GM18858 (cell line): ENCODE measurements around the gene CIITA.
A peak's percentile ranks its signal among the peaks of the same experiment; 100 is the strongest.

Source experiments
- ATAC-seq: cut with Tn5 transposase; IDR thresholded peaks from one replicate; pipeline ENCODE4 v1.9.1; 2021; ENCODE audit not compliant: unreplicated experiment

Gene CIITA

DNA sequence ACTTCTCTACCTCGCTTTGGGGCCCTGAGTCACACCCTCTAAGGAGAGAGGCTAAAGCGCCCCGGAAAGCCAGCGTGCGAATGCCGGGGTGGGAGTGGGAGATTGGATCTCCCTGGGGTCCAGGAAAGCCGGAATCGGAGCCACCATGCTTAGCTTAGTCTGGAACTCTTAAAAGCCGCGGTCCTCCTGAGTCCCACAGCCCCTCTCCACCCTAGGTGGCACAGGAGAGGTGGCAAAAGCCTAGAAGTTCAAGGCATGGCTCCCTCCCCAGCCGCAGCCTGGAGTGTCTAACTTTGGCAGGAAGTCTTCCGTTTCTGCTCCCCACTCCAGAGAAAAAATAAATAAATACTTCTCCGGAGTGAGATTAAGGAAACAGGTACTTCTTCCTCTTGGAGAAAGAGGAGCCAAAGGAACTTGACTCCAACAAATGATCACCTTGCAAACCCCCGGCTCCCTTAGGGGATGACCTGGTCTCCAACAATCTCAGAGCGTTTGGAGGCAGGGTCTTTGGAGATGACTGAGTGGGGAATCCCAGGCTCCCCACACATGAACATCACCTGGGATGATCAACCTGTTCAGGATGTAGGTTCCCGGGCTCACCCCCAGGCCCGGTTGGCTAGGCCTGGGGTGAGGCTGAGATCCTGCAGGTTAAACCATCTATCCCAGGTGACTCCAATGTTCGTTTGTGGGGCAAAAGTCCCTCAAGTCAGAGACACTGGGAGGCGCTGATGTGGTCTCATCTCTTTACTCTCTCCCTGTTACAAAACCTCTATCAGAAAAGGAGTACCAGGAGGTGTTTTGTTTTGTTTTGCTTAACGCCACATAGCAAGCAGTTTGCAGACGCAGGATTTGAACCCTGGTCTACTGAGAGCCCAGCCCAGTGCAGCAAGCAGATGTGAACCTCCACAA is 2.9 kb downstream of the CIITA start:
- no peak for ATAC-seq

DNA sequence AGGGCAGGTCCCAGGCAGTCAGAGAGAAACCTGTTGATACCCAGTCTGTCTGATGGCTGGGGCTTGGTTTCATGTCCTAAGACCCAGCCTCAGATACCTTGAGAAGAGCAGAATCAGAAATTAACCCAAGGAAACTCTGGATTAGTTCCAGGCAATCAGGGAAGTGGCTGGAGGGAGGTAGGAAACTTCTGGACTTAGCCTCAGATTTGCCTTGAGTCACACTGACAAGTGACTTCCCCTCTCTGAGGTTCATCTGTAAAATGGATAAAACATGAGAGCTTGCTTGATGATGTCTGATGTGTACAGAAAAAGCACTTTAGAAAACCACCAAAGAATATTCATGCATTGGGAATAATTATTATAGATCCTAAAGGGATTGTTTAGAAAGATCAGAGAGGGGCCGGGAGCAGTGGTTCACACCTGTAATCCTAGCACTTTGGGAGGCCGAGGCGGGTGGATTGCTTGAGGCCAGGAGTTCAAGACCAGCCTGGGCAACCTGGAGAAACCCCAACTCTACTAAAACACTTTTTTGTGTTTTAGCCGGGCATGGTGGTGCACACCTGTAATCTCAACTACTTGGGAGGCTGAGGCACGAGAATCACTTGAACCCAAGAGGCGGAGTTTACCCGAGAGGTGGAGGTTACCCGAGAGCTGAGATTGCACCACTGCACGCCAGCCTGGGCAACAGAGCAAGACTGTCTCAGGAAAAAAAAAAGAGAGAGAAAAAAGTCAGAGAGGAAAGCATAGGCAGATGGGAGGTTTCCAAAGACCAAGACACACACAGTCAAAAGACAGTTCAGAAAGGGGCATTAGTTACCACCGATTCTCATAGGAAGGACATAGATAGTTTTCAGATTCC is 3.8 kb downstream of the CIITA start:
- ATAC-seq, result no peak

- ATAC-seq, result no peak
Measured at GRCh38 chr16:10881479-10882030, 4.6 kb downstream of the CIITA start.

DNA sequence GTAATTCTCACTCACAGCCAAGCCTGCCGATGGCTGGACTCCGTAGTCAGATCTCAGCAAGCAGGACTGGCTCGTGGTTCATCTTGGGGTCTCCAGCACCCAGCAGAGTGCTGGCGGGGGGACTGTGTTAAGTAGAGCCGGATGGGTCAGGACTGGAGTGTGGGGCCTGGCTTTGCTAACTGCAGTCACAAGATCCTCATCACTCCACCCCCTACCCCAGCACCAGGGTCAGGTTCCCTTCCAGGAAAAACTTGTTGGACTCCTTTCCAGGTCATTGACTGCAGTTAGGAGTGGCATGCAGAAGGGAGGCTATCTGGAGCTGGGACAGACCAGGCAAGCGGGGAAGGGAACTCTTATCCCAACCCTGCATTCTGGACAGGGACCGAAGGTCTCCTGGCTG is 6.0 kb downstream of the CIITA start:
- no peak for ATAC-seq

DNA sequence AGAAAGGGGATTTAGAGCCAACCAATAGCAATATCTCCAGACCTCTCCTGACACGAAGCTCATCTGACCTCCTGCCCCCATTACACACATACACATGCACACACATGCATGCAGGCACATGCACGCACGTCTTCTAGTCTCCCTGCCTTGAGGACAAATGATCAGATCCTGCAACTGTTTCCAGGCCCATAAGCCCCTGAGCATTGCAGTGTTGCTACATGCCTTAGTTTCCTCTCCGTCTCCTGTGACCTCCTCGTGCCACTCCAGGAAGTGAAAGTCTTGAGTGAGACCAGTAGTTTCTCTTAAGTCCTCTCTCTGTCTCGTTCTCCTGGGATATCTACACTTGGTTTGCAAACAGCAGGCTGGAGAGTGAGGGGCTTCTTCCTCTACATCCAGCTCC is 8.2 kb downstream of the CIITA start:
- no peak for ATAC-seq

DNA sequence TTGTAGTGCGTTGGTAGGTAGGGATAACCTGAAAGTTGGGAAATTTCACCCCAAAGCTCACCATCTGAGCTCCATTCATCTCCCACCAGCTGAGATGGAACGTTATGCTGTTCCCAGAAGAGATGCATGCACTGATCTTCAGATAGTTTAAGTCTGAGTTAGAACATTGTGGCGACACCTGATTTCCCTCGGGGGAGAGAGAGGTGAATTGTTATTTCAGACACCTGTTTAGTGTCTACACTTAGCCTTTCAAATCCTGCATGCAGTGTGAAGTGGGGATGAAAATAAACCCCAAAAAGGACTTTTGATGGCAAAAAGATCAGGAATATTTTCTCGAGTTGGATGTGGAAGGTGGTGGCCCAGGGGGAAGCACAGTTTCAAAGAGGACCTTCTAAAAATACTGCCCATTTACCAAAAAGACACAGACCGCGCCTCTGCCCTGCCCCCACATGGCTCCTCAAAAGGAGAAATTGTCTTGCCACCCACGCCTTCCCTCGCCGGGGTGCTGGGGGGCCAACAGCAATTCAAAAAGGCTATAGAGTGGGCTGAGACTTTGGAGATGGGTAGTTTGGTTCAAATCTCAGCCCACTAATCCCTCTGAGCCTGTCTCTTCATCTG is 11.4 kb downstream of the CIITA start:
- no peak for ATAC-seq

- ATAC-seq, result no peak
Measured at GRCh38 chr16:10889855-10890254, 12.9 kb downstream of the CIITA start.

- no peak for ATAC-seq
Measured at GRCh38 chr16:10892782-10893318, 15.8 kb downstream of the CIITA start.

DNA sequence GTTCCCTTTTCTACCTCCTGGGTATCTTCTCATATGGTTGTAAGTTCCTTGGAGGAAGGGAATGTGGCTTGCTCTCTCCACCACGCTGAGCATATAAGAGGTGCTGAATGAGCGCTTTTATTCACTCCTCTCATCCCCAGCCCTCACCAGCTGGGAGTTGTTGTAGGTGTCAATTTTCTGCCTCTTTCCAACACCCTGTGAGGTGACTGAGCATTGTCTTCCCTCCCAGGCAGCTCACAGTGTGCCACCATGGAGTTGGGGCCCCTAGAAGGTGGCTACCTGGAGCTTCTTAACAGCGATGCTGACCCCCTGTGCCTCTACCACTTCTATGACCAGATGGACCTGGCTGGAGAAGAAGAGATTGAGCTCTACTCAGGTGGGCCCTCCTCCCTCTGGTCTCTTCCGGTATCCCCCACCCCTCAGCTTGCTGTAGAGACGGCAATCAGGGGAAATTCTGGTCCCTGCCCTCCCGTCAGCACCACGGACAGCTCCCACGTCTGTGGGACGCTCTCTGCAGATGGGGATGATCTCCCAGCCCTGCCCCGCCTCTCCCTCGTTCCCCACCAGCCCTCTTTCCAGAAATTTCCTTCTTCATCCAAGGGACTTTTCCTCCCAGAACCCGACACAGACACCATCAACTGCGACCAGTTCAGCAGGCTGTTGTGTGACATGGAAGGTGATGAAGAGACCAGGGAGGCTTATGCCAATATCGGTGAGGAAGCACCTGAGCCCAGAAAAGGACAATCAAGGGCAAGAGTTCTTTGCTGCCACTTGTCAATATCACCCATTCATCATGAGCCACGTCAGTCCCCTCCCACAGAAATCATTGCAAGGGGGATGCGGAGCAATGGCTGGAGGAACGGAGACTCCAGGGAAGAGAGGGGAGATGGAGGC is 18.3 kb downstream of the CIITA start:
- ATAC-seq, result no peak

DNA sequence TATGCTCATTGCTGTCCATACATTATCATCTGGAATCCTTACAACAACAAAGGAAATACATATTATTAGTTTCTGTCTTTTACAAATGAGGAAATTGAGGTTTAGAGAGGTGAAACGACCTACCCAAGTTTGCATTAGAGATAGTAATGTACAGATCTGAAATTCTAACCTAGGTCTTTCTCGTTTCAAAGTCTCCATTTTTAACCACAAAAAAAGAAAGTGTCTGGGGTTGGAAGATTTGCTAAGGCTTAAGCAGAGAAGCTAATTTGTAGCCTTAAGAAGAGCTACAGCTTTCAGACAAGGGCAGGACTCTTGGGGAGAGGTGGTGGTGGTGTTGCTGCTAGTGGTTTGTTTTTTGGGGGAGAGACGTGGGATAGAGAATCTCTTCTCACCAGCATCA is 19.2 kb downstream of the CIITA start:
- no peak for ATAC-seq

DNA sequence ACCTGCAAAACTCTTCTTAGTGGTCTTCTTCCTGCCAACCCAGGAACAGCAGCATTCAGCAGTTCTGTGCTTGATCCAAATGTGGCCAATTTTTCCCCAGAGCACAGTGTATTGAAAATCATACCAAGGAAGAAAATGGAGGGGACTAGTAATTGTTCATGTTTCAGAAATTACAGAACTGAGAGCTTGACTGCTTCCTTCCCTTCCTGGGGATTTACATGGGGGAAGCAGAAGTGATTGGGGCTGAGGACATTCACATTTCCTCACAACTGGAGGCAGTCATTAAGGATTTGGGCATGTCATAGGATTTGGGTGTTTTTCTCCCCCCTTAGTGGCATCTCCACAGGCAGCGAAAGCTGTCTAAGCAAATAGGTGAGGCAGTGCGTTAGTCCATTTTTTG is 19.7 kb downstream of the CIITA start:
- ATAC-seq, result no peak

DNA sequence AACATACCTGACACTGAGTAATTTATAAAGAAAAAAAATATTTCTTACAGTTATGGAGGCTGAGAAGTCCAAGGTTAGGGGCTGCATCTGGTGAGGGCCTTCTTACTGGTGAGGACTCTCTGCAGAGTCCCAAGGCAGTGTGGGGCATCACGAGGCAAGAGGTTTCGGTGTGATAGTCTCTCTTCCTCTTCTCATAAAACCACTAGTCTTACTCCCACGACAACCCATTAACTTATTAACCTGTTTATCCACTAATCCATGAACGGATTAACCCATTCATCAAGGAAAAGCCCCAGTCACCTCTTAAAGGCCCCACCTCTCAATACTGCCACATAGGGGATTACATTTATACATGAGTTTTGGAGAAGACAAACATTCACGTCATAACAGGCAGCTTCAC is 20.1 kb downstream of the CIITA start:
- ATAC-seq, result peak; percentile 61

- no peak for ATAC-seq
Measured at GRCh38 chr16:10902999-10903398, 26.0 kb downstream of the CIITA start.

GRCh38 chr16:10906482-10906881 is 29.5 kb downstream of the CIITA start:
- no peak for ATAC-seq

GRCh38 chr16:10906914-10907756 is 30.1 kb downstream of the CIITA start:
- no peak for ATAC-seq

- ATAC-seq, result no peak
Measured at GRCh38 chr16:10907757-10908045, 30.7 kb downstream of the CIITA start.

DNA sequence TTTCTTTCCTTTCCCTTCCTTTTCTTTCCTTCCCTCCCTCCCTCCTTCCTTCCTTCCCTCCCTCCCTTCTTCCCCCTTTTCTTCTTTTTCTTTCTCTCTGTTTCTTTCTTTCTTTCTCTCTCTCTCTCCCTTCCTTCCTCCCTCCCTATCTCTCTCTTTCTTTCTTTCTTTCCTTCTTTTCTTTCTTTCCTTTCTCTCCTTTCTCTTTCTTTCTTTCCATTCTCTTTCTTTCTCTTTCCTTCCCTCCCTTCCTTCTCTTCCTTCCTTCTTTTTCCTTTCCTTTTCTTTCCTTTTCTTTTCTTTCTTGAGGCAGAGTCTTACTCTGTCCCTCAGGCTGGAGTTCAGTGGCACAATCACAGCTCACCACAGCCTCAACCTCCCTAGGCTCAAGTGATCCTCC is 34.3 kb downstream of the CIITA start:
- no peak for ATAC-seq

DNA sequence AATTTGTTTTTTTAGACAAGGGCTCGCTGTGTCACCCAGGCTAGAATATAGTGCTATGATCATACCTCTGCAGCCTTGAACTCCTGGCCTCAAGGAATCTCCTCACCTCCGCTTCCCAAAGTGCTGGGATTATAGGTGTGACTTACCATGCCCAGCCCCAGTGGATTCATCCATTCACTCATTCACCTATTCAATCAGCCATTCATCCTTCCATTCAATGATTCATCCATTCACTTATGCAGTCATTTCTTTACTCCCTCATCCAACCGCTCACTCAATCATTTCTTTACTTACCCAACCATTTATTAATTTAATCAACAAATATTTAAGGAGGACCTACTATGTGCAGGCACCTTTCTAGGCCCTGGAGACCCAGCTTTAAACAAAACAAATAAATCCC is 39.5 kb downstream of the CIITA start:
- no peak for ATAC-seq

DNA sequence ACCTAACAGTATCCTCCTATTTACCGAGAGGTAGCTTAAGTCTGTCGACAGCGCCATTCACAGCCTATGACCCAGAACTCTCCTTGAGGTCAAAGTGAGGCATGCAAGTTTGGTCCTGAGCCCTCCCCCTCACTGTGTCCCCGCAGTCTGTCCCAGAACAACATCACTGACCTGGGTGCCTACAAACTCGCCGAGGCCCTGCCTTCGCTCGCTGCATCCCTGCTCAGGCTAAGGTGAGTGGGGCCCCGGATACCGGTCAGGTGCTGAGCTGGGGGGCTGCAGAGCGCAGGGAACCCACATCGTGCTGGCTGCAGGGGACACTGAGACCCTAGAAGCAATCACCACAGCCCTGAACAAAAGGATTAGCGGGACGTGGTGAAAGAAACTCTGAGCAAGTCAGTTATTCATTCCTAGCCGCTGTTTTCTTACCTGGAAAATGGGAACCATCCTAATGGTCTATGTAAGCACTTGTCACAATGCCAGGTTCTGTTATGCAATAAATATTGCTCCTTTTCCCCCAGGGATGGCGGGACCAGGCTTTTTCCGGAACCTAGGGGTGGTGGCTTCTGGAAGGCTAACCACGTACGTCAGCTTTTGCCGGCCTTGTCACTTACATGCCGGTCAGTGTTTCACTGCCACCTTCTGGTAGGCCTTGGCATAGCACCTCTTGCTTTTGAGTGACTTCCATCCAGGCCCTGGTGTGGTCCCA is 41.4 kb downstream of the CIITA start:
- no peak for ATAC-seq
